T-helper 1 cell treated with Interleukin-12 subunit alpha and Interleukin-12 subunit beta and Interleukin-4 antibody, amounts not matched to agents 30 ng/mL and 1 ng/mL, for 36 hours (primary cell): Measurements from ENCODE around the gene PDCD1LG2. TPM values are rescaled to one million over a fixed set of nuclear protein-coding genes. Genes with fewer than 3 reads are reported as not detected.
"Not testable (repeated sequence)": the region's sequence is repeated elsewhere in the genome, so short reads cannot be mapped to it uniquely, and the experiment has no call there.

ENCODE experiments used
- intact Hi-C: fragments of 100-400 bp; cut with micrococcal nuclease; formaldehyde crosslinking; loops from one replicate; pipeline ENCODE4 v1.15.1; 2024
- total RNA-seq: library from RNA; stranded (reverse); gene quantifications from 2 replicates; pipeline ENCODE4 v1.2.3, GENCODE V29; 2022

The PDCD1LG2 gene
- total RNA-seq, 1 donor from 2014 or later, result 10.5 TPM

DNA sequence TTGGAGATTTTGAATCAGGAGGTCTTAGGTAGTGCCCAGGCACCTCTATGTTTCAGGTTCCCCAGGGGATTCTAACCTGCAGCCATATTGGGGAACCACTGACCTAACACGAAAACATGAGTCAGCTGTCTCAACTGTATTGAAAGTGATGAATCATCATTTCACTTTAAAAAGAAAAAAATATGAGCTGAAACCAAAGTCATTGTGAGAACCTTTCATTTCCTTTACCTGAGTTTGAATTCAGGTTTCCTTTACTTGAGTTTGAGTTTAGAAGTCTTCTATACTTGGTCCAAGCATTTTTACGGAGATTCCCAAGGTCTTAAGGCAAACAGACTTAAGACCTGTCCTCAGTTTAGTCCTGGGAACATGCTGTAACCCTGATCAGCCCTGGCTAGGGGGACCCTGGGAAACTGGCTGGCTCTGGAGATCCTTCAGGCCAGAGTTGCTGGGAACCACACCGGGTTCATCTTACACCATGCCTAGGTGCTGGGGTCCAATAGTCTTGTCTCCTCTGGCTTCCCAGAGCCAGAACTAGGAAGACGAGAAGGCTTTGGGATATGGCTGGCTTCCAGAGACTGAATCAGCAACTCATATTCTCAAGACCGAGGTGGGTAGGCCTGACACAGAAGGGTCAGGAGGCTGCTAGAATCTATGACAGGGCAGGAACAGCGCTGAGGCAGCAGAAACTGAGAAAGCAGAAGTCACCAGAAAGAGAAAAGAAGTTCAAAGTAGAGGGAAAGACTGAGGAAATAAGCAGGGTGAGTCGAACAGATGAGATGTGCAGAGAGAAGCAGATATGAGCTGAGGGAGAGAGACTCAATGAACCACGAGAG lies 16.4 kb upstream of the PDCD1LG2 start:
- intact Hi-C loops, result loop anchor here (1.0 to 2.0 kb wide), 2 partner anchors 16 to 35 kb away; partner anchors contain the start of gene PDCD1LG2

DNA sequence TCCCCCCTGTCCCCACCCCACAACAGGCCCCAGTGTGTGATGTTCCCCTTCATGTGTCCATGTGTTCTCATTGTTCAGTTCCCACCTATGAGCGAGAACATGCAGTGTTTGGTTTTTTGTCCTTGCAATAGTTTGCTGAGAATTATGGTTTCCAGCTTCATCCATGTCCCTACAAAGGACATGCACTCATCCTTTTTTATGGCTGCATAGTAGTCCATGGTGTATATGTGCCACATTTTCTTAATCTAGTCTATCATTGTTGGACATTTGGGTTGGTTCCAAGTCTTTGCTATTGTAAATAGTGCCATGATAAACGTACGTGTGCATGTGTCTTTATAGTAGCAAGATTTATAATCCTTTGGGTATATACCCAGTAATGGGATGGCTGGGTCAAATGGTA lies 15.6 kb upstream of the PDCD1LG2 start:
- intact Hi-C loops, result not testable (repeated sequence)

DNA sequence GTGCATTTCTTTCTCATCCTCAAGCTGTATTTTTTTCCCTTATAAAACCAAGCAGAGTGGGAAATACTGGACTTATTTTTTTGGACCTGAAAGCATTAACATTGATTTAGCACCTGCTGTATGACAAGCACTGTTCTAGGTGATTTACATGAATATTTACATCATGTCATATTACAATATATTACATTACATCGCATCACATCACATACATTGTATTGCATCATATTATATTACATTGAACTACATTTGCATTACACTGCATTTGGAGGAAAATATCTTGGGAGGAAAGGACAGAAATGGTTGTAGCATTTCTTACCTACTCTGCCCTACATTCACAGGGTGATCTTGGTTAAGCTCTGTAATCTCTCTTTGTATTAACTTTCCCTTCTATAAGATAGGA lies 11.2 kb upstream of the PDCD1LG2 start:
- intact Hi-C loops, result no loop called here

DNA sequence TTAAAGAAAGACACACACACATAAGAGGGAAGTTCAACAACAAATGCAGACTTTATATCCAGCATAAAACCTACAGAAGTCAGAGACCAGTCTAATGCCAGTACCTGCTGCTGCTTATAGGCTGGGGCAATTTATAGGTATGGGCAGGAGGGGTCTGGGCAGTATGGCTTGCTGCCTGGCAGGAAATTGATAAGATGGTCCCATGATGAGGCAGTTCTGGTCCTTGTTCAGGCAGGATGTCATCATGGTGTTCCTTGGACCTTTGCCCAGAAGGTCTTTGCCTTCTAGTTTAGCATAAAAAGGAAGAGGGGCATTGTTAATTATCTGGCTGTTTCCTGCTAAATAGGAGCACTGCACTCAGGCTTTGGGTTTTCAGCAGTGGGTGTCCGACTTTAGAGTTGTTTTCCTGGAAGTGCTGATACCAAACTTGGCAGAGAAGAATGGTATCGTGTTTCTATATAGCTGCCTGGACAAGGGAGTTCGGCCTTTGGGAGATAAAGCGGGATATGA lies 10.4 kb upstream of the PDCD1LG2 start:
- intact Hi-C loops, result no loop called here

DNA sequence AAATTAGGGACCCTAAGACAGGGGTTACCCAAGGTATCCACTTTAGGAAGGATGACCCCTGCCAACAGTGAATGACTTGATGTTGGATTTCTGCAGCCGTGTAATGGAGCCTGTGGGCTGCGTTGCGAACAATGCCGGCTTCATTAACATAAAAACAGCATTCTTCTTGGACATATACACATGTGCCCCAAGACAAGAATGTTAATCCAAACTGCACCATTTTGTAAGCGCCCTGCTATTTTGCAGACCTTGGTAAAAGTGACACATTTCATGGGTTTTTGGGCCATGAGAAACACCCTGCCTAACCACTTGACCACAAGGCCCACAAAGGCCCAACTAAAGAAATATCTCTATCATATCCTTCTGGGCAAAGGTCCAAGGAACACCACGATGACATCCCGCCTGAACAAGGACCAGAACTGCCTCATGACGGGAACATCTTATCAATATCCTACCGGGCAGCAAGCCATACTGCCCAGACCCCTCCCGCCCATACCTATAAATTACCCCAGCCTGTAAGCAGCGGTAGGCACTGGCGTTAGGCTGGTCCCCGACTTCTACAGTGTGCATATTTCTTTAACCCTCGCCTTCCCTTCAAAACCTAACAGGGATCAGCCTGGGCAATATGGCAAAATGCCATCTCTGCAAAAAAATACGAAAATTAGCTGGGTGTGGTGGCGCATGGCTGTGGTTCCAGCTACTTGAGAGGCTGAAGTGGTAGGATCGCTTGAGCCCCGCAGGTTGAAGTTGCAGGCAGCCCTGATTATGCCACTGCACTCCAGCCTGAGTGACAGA lies 9.7 kb upstream of the PDCD1LG2 start:
- intact Hi-C loops, result no loop called here

DNA sequence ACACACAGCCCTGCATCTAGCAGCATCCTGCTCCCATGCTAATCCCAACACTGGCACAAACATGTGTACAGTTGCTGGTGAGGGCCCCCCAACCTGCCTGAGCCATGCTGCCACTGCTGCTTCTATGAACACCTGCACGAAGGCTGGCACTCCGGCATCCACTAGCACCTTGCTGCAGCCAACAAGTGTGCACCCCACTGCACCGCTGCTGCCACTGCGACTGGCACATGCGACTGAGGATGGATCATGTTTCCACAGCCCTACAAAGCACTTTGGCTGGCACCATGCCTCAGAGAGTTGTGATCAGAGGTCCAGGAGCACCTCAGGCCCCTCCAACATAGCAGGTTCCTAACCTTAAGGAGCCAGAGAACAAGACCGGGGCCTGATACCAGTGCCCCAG lies 7.8 kb upstream of the PDCD1LG2 start:
- intact Hi-C loops, result no loop called here

DNA sequence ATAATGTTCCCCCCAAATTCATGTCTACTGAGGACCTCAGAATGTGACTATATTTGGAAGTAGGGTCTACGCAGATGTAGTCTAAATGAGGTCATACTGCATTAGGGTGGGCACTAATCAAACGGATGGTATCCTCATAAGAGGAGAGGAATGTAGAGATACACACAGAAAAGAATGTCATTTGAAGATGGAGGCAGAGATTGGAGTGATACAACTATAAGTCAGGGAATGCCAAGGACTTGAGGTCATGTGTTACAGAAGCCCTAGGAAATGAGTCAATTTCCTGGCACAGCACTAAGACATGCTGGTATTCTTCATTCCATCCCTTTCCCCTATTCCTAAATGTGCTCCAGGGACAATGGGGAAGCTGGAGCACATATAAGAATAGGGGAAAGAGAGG lies 758 bp upstream of the PDCD1LG2 start:
- intact Hi-C loops, result no loop called here

DNA sequence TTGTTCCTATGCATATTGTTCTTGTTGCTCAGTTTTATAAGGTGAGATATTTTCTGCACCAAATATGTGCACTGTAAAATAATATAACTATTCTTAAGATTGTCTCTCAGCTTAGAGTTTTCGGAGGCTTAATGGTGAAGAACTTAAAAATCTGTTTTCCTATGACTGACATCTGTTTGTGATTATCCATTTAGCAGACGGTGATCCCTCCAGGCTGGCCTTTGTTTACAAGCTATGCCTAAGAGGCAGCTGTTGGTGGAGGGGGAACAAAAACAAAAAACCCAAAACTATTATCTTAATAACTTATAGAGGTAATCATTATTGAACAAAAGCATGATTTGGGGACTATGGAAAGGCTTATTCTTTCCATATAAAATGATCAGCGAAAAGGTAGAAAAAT lies 658 bp downstream of the PDCD1LG2 start:
- intact Hi-C loops, result loop anchor here (1.0 to 5.0 kb wide), 12 partner anchors 18 to 769 kb away; partner anchors contain the start of genes AK3 and CD274

DNA sequence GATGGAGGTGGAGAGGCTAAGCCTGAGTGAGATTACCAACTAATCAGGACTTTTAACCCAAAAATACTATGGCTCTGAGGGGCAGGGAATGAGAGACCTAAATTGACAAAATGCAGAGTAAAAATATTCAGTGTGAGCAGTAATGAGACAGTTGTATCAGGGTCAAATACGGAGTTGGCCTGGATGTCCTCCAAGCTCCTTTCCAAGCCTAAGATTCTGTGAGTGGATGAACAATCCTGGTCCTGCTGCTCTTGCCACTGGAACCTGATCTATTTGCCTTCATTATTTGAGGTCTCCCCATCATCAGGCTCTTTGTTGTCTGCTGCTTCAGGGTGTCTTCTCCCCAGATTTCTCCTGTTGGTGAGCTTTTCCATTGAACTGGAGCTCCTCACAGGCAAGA lies 1.1 kb downstream of the PDCD1LG2 start:
- intact Hi-C loops, result loop anchor here (2.0 to 5.0 kb wide), 3 partner anchors 331 to 769 kb away; partner anchors contain the start of gene AK3

DNA sequence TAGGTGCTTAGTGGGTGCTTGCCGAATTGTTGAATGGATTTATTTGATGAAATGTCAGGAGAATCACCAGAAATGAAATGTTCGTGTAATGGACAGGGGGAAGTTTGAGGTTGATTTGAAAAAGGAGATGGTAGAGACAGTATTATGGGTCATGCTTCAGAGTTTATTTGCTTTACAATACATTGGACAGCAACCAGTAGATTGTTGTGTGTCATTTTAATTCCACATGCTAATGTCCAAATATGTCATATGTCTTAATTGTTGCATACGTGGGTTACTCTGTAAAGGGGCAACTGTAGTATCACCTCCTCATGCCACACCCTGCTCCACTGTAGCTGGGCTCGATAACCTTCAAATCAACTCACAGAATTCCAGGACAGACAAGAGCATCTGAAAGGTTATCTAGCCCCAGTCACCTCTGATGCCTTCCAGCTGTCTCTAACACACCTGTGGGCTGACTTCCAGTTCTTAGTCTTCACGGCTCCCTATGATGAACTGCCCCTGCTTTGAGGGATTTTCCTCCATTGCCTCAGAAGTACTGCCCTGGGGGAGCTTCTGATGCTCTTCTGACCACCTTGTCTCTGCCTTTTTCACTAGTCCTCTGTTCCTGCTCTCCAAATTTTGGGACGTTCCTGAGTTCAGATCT lies 1.7 kb downstream of the PDCD1LG2 start:
- intact Hi-C loops, result loop anchor here (2.0 to 5.0 kb wide), 3 partner anchors 330 to 770 kb away; partner anchors contain the start of gene AK3

DNA sequence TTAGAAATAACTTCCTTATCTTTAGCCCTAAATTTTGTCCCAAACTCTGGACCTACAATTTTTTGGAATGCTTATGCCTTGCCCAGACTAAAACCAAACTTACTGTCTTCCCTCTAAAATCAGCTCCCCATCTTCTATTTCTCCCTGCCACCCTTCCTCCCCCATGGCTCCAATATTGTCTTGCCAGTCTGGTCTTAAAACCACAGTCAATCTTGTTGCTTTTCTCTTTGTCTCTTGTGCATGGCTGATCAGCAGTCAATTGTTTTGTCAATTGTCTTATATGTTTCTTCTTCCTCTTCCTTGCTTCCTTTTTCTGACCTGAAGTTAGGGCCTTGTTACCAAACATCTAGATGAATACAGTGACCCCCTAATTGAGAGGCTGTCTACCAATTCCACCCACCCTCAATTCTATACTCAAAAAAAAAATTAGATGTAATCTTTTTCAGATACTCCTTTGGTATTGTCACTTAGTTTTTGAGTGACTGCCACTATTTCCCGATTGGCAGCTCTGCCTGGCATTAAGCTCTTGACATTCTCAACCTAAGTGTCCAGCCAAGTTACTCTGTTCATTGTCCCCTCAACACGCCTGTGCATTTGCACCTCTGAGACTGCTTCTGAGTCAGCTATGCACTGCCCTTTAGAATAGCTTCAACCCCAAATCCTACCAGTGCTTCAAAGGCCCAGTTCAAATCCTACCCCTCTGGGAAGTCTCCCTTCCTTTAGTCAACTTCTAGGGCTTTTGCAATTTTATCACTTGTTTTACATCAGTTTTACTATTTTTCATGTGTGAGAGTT lies 2.5 kb downstream of the PDCD1LG2 start:
- intact Hi-C loops, result loop anchor here (5.0 kb wide), 2 partner anchors 329 to 771 kb away; partner anchors contain the start of gene AK3

DNA sequence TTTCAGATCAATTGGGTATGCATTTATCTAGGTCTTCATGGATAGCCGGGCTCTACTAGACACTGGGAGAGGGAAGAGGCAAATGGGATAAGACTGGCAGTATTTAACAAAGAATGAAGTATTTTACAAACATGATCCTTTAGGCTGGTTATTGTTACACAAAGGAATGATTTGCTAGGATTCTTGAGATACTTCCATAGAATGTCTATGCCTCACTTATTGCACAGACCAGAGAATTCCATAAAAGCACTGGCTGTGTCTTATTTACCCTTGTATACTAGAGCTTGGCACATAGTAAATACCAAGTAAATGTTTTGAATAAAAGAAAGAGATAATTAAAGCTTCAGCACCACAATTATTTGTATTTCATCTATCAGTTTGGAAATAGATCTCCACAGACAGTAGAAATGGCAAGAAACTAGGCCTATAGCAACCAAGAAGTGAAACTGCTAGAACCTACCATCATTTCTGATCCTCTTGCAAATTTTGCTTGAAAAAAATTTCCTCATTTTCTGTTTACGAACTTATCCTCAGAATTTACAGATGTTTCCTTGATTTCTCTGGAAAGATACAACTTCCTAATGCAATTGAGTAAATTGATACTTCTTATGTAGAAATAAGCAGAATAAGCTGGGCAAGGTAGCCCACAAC lies 3.8 kb downstream of the PDCD1LG2 start:
- intact Hi-C loops, result loop anchor here (5.0 kb wide), 2 partner anchors 328 to 772 kb away; partner anchors contain the start of gene AK3

DNA sequence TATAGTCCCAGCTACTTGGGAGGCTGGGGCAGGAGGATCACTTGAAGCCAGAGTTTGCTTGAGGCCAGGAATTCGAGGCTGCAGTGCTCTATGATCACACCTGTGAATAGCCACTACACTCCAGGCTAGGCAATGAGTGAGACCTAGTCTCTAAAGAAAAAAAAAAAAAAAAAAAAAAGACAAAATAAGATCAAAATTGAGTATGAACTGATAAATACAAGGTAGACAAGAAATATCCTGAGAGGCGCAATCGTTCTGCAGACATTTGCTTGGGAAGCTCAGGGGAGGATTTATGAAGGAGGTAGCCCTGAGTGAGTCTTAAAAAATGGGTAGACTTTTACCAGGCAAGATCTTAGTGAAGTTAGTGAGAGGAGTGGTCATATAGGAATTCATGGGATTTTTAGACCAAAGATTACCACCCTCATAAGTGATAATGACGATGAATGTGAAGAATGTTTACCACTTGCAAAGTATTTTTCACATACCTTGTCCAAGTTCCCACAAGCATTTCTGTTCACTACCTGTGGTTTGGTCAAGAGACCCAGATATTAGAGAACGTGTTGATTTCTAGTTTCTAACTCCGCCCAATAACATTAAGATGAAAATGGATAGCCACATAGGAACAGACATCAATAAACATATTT lies 4.4 kb downstream of the PDCD1LG2 start:
- intact Hi-C loops, result loop anchor here (5.0 kb wide), 2 partner anchors 328 to 772 kb away; partner anchors contain the start of gene AK3

DNA sequence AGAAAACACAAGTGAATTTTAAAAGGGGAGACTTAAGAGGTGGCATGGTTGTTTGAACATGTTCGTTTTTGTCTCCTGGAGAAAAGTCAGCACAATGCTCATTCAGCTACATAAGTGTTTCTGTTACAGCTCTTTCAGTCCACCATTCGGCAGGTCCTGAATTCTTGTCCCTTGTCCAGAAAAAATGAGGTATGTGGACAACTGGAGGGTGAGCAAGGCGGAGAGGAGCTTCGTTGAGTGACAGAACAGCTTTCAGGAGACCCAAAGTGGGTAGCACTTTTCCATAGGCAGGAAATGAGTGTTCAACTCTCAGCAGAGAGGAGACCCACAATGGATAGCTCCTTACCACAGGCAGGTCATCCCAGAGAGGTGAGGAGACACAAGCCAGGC lies 4.9 kb downstream of the PDCD1LG2 start:
- intact Hi-C loops, result no loop called here

DNA sequence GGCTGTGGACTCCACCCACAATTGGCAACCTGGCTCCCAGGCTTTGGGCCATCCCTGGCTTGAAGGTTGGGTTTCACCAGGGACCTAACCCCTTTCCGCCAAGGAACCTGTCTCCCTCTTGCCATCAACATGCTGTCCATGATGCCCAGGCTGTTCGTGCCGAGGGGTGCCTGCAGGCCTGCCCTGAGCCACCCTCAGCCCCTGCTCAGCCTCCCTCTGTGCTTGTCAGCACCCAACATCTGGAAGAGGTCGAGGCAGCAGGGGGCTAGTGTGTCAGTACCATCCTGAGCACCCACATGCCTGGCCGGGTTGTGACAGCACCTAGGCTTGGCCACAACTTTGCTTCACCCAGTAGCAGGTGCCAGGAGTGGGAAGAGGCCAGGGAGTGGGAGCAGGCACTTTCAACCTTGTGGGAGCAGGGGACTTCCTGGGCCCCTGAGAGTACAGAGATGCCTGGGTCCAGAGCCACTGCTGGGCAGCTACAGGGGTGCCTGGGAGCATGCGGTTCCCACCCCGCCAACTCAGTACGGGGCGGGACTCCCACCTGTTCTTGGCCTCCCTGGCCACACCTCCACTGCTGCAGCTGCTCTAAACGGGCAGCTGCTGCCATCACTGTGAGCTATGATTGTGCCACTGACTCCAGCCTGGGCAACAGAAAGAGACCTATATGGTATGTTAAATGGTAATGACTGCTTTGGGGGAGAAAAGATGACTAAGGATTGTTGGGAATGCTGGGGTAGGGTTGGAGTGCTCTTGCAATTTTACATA lies 6.3 kb downstream of the PDCD1LG2 start:
- intact Hi-C loops, result no loop called here

DNA sequence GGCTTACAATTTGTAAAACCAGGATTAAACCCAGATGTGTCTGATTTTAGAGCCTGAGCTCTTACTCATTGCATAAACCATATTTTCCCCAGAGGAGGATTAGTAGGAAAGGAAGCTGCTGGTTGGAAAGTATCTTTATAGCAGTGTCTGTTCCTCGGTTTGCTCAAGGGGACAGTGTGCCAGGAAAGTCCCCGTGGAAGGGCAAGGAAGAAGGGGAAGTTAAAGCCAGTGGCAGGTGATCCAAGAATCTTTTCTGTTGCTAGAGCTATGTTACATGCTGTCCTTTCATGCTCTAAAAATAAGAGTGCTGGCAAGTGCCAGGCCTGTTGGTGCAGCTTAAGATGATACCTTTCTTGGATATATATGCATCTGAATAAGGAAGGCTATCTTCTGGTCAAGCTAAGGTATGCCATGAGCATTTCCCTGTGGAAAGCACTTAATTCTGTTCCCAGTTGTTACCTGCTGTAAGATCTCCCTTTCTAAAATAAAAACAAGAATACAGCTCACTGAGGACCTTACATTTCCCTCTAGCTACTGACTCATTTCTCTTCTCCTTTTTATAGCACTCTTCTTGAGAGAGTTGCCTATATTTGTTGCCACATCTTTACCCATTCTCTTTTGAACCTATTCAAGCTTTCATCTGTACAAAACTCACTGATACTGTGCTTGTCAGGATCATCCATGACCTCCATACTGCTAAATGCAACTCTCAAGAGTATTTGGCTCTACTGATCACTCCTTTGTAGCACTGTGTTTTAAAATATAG lies 8.0 kb downstream of the PDCD1LG2 start:
- intact Hi-C loops, result no loop called here

DNA sequence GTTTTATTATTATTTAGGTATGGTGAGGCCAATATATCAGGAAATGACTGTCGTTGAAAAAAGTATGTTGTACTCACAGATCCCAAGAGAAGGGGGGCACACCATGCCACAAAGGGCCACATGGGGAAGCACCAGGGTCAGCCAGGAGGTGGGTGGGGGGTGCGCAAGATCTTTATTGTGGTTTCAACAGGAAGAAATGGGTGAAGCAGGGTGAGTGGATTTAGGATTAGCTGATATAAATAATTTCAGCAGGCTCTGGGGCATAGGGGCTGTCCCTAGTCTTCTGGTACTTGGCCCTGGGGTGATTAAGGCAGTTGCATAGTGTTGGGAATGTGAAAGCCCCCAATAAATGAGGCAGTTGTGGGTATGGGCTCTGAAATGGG lies 8.6 kb downstream of the PDCD1LG2 start:
- intact Hi-C loops, result no loop called here

DNA sequence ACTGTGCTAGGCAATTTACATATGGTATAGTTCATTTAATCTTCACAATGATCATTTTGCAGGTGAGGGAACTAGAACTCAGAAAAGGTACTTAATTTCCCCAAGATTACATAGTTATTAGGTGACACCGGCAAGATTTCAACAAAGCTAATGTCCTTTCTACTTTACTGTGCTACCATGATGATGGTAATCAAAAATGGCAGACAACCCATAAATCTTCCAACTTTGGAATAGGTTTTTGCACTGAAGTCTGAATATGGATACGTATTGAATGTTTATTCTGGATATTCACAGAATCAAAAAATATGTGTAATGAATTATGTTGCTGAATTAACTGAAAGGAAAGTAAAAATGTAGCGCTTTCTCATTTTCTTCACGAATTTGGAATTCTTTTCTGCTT lies 13.8 kb downstream of the PDCD1LG2 start:
- intact Hi-C loops, result no loop called here
